Colon (tissue), 2 donors: ENCODE results near the gene ERP44.
"Not testable (repeated sequence)": the region's sequence is repeated elsewhere in the genome, so short reads cannot be mapped to it uniquely, and the experiment has no call there.

ENCODE experiments used
- FAIRE-seq: peaks from 2 replicates; lab custom pipeline; 2012; peaks lifted over from hg19 to GRCh38; lab: Jason Lieb, UNC
- donor health status: control.
- donor health status: control.

Gene ERP44

DNA sequence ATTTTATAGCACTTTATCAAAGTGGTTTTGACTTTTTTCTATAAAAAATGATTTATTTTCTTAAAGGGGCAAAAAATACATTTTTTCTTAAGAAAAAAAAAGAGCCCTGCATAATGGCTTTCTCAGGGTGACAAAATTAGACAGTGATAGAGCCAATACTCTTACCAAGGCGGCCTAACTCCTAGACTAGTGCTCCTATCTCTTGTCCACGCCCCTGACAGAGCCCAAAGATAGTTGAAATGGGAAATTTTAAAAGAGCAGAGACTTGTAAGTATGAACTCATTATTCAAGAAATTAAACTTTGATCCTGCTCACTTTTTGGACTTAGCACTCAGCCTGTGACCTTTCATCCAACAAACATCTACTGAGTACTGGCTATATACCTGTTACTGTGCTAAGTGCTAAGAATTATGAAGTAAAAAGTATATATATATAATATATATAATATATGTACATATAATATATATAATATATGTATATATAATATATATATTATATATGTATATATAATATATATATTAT lies 1.4 kb upstream of the ERP44 start:
- no peak for FAIRE-seq

DNA sequence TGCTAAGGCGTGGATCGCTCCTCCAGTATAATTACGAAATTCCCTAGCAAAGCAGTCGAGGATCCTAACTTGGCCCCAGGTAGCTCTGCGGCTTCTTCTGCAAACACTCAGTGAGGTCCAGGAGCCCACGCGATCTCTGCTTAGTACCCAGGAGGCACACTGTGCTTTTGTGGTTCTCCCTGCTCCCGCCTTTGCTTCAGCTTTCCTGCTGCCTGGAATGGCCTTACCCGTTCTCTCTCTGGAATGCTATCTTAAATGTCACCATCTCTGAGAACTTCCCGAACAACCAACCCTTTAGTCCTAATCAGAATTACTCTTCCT lies 882 bp upstream of the ERP44 start:
- no peak for FAIRE-seq

DNA sequence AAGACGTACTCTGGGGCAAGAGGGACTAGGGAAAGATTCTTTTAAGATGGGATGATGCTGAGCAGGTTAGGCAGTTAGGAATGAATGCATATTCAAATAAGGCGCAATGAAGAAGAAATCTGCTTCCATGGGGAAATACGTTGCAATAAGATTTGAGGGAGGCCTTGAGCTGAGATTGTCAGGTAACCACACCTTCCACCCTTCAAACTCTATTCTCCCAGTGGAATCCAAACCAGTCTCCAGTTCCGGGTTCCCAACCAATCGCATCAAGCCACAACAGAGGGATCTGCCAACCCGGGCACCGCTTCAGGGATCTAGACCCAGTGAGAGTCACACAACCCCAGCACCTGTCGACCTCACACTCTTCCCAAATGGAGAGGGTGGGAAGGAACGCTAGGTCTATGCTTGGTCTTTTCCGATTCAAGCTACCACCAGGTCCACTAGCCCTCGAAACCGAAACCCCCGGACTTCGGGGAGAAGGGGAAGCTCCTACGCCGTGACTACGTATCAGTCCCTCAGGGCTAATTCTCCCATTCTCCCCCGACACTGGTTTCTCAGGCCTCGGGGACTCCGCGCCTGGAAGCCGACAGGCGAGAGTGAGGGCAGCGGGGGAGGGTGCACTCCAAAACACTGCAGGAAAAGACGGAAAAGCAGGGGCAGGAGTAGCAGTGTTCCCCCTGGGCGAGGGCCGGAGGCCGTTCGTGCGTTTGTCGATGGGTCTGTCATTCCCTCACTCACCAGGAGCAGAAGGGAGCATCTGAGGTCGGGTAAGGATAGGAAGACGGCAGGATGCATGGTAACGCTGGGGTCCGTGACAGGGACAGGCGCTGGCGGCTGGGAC lies 534 bp downstream of the ERP44 start:
- no peak for FAIRE-seq

DNA sequence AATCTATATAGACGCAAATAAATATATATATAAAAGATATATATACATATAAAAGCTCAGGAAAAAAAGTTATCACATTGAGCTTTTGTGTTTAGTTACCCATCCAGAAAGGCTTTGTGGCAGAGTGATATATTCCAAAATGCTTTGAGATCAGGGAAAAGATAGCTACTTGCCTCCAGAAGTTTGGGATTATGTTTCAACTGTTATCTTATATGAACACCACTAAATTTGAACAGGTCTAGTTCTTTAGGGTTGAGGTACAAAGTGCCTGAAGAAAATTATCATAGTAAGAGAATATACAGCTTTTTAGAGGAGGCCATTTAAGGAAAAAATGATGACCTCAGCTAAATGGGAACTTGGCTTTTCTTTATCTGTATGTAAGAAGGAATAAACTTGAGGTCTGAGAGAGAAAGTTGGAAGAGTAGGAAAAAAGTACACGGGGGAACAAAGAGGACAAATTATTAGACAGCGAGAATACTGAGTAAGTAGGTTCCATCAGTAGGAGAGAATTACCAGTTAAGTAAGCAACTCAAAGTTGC lies 2.4 kb downstream of the ERP44 start:
- no peak for FAIRE-seq

DNA sequence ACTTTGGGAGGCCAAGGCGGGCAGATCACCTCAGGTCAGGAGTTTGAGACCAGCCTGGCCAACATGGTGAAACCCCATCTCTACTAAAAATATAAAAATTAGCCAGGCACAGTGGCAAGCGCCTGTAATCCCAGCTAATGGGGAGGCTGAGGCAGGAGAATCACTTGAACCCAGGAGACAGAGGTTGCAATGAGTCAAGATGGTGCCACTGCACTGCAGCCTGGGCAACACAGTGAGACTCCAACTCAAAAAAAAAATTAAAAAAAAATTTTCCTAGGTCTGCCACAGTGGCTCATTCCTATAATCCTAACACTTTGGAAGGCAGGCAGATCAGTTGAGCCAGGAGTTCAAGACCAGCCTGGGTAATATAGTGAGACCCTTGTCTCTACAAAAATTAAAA lies 4.4 kb downstream of the ERP44 start:
- not testable (repeated sequence) for FAIRE-seq

DNA sequence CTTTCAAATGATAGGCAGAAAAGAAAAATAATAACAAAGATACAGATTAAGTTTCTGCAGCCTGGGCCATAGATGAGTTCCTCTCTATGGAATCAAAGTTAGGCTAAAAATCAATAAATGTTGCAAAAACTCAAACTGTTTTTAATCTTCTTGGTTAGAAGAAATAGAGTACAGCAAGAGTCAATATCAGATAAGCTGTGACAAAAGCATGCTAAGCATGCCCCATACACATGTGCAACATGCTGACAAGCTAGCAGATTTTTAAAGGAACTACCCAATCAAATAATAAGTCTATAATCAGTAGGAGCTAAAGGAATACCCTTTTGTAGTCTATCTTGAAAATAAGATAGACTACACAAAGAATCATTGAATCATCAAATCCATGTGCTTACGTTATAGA lies 6.7 kb downstream of the ERP44 start:
- no peak for FAIRE-seq

DNA sequence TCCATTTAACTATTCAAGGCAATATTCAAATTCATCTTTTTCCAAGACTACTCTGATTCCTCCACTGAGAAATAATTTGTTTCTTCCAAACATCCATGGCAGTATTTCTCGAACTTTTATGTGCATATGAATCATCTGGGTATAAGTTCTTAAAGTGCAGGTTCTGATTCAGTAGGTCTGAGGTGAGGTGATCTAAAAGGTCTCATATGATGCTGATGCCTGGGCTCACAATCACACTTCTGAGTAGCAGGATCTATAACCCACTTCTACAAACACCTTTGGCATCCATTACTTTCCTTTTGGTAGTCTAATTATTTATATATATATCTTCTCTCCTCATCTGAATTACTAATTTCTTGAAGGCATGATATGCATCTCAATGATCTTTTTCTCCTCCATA lies 7.2 kb downstream of the ERP44 start:
- no peak for FAIRE-seq

DNA sequence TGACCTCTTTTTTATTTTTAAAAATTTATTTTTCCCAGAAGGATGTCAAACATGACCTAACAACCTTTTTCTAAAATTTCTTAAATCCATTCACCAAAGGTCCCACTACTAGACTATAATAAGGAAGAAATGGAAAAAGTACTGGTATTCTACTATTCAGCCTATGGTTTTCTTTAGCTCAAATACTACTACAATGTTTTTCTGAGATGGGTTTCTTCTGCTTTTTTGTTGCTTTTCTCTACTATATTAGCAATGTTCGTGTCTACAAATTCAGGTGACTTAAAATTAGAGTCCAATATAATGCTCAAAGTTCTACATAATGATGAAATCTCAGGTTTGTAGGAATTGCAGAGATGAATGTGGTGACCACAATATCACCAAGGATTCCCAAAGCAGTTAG lies 7.9 kb downstream of the ERP44 start:
- FAIRE-seq: no peak

DNA sequence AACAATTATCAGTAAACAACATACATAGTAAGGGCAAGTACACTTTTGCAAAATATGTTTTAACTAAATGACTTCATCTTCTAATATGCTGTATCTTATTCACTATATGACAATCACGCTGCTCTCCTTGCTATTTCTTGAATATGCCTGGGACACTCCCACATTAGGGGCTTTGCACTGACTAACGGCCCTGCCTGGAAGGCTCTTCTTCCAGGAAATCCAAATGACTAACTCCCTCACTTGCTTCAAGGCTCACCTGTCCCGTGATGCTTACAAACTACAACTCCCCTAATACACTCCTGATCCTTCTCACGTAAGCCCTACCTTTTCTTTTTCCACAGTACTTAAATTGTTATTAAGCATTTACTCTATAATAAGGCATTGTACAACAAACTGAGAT lies 10.6 kb downstream of the ERP44 start:
- no peak for FAIRE-seq

DNA sequence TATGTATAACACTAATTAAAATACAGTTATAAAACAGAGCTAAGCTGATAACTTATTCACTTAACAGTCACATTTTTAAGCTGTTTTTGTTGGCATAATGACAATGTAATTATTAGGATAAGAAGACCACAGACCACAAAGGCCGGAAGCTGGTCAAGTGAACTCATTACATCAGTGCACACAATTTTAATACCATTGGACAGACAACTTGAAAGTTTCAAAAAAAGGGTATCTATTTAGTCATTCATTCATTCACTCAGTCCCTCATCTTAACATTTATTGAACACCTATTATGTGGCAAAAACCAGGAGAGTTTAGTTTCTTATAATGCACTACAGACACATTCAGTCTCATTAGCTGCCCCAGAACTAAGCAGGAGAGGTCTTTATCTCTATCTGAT lies 11.6 kb downstream of the ERP44 start:
- no peak for FAIRE-seq

DNA sequence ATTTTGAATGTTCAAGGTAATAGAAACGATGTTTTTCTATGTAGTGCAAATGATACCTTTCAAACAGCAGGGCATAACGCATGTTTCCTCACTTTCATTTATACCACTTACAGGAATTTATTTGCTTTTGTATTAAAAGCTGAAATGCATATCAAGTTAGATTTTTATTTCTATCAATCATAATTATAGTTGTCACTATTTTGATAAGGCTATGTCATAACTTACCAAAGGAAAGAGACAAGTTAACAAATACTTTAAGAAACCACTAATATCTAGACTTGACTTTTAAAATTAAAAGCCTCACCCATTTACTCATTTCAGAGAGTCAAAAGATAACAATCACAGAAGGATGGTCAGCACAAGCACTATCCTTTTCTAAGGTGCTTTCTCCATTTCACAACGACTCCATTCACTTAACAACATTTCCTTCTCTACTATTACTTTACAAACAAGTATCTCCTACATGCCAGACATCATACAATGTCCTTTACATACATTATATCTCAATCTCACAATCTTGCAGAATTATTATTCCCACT lies 12.6 kb downstream of the ERP44 start:
- no peak for FAIRE-seq

DNA sequence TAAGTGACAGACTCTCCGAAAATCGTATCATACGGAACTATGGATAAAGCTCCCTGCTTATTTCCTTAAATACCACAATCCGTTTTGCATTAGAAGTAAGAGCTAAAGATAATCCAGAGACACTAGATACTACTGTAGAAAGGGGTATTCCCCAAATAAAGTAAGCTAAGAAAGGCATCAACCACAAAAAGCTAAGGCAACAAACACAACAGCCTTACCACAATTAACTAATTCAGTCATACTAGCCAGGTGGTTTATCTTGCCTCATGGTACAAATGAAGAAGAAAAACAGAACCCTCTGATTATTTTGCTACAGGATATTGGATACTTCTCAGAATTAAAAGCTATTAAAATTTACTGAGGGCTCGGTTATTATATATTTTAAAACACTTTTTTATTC lies 14.1 kb downstream of the ERP44 start:
- FAIRE-seq: no peak

DNA sequence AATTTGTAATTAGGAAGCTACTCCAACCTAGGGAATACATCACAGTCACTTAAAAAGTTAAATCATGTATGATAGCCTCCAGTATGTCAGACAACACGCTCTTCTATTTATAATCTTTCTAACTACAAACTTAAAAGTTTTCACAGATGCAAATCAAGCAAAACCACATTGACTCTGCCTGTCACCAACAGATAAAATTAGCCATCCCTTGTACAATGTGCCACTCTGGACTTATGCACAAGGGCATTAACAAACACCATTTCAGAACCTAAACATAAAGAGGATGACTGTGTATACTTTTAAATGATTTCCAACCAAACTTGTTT lies 14.7 kb downstream of the ERP44 start:
- FAIRE-seq: no peak

DNA sequence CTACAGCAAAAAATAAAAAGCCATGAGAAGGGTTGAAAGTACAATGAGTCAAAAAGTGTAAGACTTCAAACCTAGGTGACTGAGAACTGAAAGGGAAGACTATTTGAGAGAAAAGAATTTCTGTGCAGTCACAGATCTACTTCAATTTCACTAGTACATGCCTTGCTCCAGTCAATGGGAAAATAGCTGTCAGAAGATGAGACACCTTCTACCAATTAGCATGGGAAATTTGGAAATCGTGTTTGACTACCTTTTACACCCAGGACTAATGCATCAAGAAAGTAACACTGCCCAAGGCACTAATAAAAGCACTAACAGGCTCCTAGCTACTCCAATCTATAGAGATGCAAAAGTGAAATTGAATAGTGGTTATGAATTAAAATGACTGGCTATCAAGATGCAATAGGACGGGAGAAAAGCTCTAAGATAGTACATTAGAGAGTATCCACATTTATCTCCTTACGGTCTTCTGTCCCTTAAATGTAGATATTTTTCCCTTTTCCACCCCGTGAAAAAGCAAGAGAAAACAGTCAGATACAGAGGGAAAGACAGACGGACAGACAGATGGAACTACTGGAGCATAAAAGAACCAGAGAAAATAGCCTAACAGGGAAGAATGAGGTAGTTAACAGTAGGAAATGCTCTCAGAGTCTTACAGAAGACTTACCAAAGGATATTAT lies 15.2 kb downstream of the ERP44 start:
- no peak for FAIRE-seq

DNA sequence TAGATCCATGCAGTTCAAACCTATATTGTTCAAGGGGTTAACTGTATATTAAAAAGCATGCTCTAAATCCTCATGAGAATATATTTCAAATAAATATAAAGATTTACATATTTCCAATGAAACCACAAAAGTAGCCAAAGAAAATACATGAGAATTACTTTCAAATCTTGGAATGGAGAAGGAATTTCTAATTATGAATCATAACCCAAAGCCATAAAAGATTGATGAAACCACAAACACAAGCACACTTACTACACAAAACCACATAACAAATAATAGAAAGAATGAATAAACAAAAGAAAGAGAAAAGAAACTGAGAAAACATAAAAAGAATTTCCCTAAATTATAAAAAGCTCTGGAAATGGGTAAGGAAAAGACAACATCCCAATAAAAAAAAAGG lies 16.0 kb downstream of the ERP44 start:
- FAIRE-seq: peak; percentile 62

DNA sequence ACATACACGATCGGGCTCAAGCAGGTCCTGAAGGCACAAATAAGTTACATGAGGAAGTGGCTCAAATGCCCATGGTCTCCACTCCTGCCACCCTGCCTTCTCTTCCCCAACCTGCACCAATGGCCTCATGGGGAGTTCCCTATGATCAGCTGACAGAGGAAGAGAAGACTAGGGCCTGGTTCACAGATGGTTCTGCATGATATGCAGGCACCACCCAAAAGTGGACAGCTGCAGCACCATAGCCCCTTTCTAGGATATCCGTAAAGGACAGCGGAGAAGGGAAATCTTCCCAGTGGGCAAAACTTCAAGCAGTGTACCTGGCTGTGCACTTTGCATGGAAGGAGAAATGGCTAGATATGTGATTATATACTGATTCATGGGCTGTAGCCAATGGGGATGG lies 22.5 kb downstream of the ERP44 start:
- FAIRE-seq: not testable (repeated sequence)

DNA sequence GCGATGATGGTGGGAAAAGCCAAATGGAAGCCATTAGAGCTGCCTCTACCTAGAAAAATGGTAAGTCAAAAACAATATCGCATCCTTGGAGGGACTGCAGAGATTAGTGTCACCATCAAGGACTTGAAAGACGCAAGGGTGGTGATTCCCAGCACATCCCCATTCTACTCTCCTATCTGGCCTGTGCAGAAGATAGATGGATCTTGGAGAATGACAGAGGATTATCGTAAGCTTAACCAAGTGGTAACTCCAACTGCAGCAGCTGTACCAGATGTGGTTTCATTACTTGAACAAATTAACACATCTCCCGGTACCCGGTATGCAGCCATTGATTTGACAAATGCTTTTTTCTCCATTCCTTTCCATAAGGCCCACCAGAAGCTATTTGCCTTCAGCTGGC lies 23.8 kb downstream of the ERP44 start:
- FAIRE-seq: no peak

DNA sequence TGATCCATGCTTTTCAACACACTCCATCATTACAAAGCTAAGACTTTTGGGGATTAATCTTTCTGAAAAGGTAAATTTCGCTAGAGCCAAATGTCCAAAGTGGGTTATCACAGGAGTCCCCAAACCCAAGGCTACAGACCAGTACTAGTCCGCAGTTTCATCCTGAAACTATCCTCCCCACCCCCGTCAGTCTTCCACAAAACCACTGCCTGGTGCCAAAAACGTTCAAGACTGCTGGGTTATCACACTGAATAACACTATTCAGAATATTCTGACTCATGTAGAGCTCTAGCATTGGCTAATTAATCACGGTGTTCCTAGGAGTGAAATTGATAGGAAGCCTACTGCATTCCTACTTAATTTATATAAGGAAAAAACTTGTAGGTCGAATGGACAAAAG lies 24.7 kb downstream of the ERP44 start:
- FAIRE-seq: no peak

DNA sequence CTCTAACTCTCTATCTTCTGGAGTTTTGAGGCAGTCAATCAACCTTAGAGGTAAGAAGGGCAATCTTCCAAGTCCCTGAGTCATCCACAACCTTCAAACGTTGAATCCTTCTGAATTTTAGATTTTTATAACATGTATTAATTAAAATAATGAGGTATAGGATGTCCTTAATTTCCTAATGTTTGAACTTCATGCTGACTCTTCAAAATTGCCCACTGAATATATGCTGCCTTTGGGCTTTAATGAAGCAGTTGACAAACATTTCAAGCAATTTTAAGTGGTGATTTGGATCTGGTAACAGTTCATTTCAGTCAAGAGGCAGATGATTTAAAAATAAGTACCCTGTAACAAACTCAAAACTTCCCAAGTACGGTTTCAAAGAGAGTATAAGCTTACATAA lies 26.0 kb downstream of the ERP44 start:
- FAIRE-seq: no peak

DNA sequence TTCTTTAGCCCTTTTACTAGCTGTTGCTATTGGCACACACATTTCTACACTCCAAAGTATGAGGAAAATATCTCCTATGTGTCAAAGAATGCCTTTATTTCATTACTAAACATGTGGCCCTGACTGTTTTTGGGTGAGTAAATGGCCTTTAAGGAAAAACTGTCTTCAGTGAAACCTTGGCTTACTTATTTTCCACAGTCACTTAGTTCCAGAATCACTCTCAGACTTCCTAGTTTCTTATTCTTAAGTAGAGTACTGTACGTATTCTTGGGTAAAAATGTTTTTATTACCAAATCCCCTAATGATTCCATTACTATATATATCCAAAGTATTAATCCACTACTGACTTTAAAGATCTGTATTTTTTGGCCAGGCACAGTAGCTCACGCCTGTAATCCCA lies 27.5 kb downstream of the ERP44 start:
- FAIRE-seq: no peak

DNA sequence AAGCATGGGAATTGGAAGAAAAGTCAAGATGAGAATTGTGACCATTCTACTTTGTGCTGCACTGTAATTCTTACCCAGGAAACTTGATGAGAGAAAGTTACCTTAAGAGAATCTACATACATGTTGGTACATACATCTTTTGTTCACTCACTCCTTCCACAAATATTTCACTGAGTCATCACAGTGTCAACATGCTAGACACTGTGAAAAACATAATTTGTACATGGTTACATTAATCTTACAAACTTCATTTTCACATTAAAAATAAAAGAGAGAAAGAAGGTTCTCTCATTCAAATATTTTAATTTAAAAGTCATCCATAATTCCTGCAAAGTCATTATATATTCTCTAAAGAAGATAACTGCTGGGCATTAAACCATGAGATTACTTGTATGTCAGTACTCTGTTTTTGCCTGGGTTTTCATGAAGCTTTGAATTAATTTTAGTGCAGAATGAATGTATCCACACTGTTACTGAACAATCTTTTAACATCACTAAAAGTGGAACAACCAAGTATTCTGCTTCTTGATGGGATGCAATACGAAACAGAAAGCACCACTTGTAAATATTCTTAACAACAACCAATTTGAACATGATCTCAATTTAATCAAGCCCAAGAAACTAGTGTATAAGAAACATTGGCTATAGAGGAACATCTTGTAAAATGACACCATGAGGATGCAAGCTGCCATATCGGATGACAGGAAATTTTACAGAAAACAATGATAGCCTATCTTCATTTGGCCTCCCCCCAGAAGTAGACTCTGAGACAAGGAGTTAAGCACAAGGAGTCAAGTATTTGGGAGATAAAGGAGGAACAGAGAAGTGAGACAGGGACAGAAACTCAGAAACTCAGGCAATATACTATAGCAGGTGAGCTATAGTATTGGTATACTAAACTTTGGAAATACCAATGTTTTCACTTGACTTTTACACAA lies 28.4 kb downstream of the ERP44 start:
- FAIRE-seq: no peak

DNA sequence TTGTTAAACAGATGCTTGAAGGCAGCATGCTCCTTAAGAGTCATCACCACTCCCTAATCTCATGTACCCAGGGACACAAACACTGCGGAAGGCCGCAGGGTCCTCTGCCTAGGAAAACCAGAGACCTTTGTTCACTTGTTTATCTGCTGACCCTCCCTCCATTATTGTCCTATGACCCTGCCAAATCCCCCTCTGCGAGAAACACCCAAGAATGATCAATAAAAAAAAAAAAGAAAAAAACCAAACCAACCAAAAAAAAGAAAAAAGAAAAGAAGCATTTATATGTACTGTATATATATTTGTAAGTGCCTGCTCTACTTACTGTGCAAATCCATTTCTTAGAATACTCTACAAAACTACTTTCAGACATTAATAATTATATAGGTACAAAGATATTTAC lies 29.7 kb downstream of the ERP44 start:
- peak; percentile 66 for FAIRE-seq
